ENCODE data around the gene GLYATL1B. TPM values are rescaled to one million over a fixed set of nuclear protein-coding genes. Genes with fewer than 3 reads are reported as not detected.
"Not testable (repeated sequence)": the region's sequence is repeated elsewhere in the genome, so short reads cannot be mapped to it uniquely, and the experiment has no call there.

GLYATL1B gene
- total and polyA plus RNA-seq, 10 of the 15 experiments (the other 5 are each of a cell fraction or from before 2014, with no cell fraction given): 0.10 to 1.7 (median 0.24) TPM; not detected in 4

- in situ Hi-C loops (cut with MboI); FAIRE-seq: not testable (repeated sequence)
- RAD21 ChIA-PET (ENCODE audit: unreplicated experiment): interaction anchor here (1.0 to 1.2 kb wide), 3 partner anchors 37 to 49 kb away, joined by 3 to 6 read pairs (median 4); no protein-coding TSS in a partner anchor
These were observed 9.1 kb downstream of the GLYATL1B start for GRCh38 chr11:59095225-59095624.

GRCh38 chr11:59095972-59096575, 10.0 kb downstream of the GLYATL1B start:
- ChIA-PET RAD21 (ENCODE audit: unreplicated experiment) (interaction anchor here (1.0 to 2.5 kb wide), 4 partner anchors 38 to 62 kb away, joined by 3 to 14 read pairs (median 4); no protein-coding TSS in a partner anchor), CTCF (interaction anchor here (0.6 to 4.0 kb wide), 15 partner anchors 10 to 138 kb away, joined by 3 to 41 read pairs (median 7); partner anchors contain the start of genes FAM111A and FAM111B), SMC1A (ENCODE audit: uncharacterized antibody, unreplicated experiment) (interaction anchor here (0.7 to 2.9 kb wide), 7 partner anchors 13 to 335 kb away, joined by 3 to 18 read pairs (median 7); no protein-coding TSS in a partner anchor), POLR2A (interaction anchor here (0.6 to 0.7 kb wide), 2 partner anchors 11 to 14 kb away, joined by 3 read pairs; no protein-coding TSS in a partner anchor)
- DNase-seq (ENCODE audit: low read depth, low spot score); H4K20me1 ChIP-seq (ENCODE audit: control insufficient read depth, insufficient read depth); H3K79me2 ChIP-seq (ENCODE audit: control insufficient read depth, insufficient read depth, low read length); H3K4me2 ChIP-seq (ENCODE audit: control insufficient read depth, insufficient read depth); ATAC-seq; FAIRE-seq; H2AFZ ChIP-seq (ENCODE audit: control insufficient read depth, low read depth, low read length); H3K9me3 ChIP-seq (replicated peaks; ENCODE audit: control insufficient read depth, insufficient read depth, low read length); in situ Hi-C loops (cut with MboI); BruUV-seq (replicated peaks); H3K36me3 ChIP-seq (ENCODE audit: control insufficient read depth in 2 of 2, insufficient read depth in 2 of 2, low read length in 1 of 2); H3K4me3 ChIP-seq; H3K9ac ChIP-seq (ENCODE audit: control insufficient read depth, insufficient read depth, low read length); H3K27me3 ChIP-seq (replicated peaks in 1 of 2; ENCODE audit: control insufficient read depth in 2 of 2, insufficient read depth in 2 of 2, low read length in 1 of 2); H3K27ac ChIP-seq (ENCODE audit: control insufficient read depth, insufficient read depth): not testable (repeated sequence)
- WGBS (ENCODE audit: insufficient coverage, insufficient replicate concordance, low lambda C conversion rate, missing lambda C conversion rate): 87% methylated on average over 5 of the region's 5 CpGs
- H3K4me1 ChIP-seq (ENCODE audit: control insufficient read depth, insufficient read depth, low read length): peaks cover 22% of the 10 kb centered on the region
- intact Hi-C loops (cut with micrococcal nuclease; ENCODE audit: unreplicated experiment): loop anchor here (2.0 kb wide), 1 partner anchor 37 kb away; no protein-coding TSS in a partner anchor

More at GRCh38 chr11:59095225-59095624, 9.1 kb downstream of the GLYATL1B start:
- H3K9me3 ChIP-seq (replicated peaks; ENCODE audit: control insufficient read depth, insufficient read depth, low read length); H4K20me1 ChIP-seq (ENCODE audit: control insufficient read depth, insufficient read depth); intact Hi-C loops (cut with micrococcal nuclease; ENCODE audit: unreplicated experiment); H3K36me3 ChIP-seq (ENCODE audit: control insufficient read depth in 2 of 2, insufficient read depth in 2 of 2, low read length in 1 of 2); BruUV-seq (replicated peaks); POLR2A ChIA-PET; H2AFZ ChIP-seq (ENCODE audit: control insufficient read depth, low read depth, low read length); H3K27ac ChIP-seq (ENCODE audit: control insufficient read depth, insufficient read depth); H3K27me3 ChIP-seq (replicated peaks in 1 of 2; ENCODE audit: control insufficient read depth in 2 of 2, insufficient read depth in 2 of 2, low read length in 1 of 2); H3K9ac ChIP-seq (ENCODE audit: control insufficient read depth, insufficient read depth, low read length); H3K79me2 ChIP-seq (ENCODE audit: control insufficient read depth, insufficient read depth, low read length); DNase-seq (ENCODE audit: low read depth, low spot score); H3K4me3 ChIP-seq: not testable (repeated sequence)
- Histone ChIP-seq H3K4me1 (ENCODE audit: control insufficient read depth, insufficient read depth, low read length) (peaks cover 22% of the 10 kb centered on the region), H3K4me2 (ENCODE audit: control insufficient read depth, insufficient read depth) (0 out of 2 replicates have a peak overlapping the region, but pooled peaks have one; percentile 1)
- SMC1A ChIA-PET (ENCODE audit: uncharacterized antibody, unreplicated experiment): interaction anchor here (1.3 to 1.8 kb wide), 4 partner anchors 14 to 49 kb away, joined by 3 to 9 read pairs (median 4); no protein-coding TSS in a partner anchor
- 0 out of 2 replicates have a peak, but pooled peaks have one; percentile 25 for TF ChIP-seq RELB (IDR thresholded peaks at IDR 0.05; ENCODE audit: low read depth)
- TF ChIP-seq NR2F1 (conservative IDR thresholded peaks at IDR 0.05): peak; percentile 53; the same call in 1 of the 2 replicates
- peak; percentile 90 for TF ChIP-seq SPI1 (IDR thresholded peaks at IDR 0.05; ENCODE audit: borderline replicate concordance, insufficient read depth, low read depth, low read length)
- TF ChIP-seq IKZF2 (IDR thresholded peaks at IDR 0.05): peak; percentile 14 to 33; a peak in 2 of 4 replicates
- peak; percentile 53; the same call in 1 of the 2 replicates for TF ChIP-seq HDGF (IDR thresholded peaks at IDR 0.05)
- TF ChIP-seq MTA2 (IDR thresholded peaks at IDR 0.05; ENCODE audit: low read depth): peak; percentile 85
- TF ChIP-seq DPF2 (IDR thresholded peaks at IDR 0.05): peak; percentile 31; the same call in 1 of the 2 replicates
- TF ChIP-seq EP300 (IDR thresholded peaks at IDR 0.05; ENCODE audit: borderline replicate concordance in 1 of 2, control insufficient read depth in 1 of 2, low read depth in 2 of 2, low read length in 2 of 2): peak in 1 of 2 experiments; percentile 28; a peak in 1 of 4 replicates
- TF ChIP-seq EED (IDR thresholded peaks at IDR 0.05; ENCODE audit: low read depth): 0 out of 2 replicates have a peak, but pooled peaks have one; percentile 15
- TF ChIP-seq BHLHE40 (IDR thresholded peaks at IDR 0.05; ENCODE audit: borderline replicate concordance in 1 of 2, low read depth in 2 of 2, low read length in 1 of 2): peak in 1 of 2 experiments; percentile 72; a peak in 2 of 4 replicates
- 8% methylated on average over 1 of the region's 1 CpG for WGBS (ENCODE audit: insufficient coverage, insufficient replicate concordance, low lambda C conversion rate, missing lambda C conversion rate)
- CTCF ChIA-PET: interaction anchor here (1.2 to 4.0 kb wide), 7 partner anchors 14 to 62 kb away, joined by 3 to 41 read pairs (median 22); no protein-coding TSS in a partner anchor
- peak; percentile 84 for ATAC-seq

All from GM12878 (cell line).